Right lobe of liver (tissue), 6 donors: Measurements from ENCODE around the gene CRIP1. TPM values are rescaled to one million over a fixed set of nuclear protein-coding genes. Genes with fewer than 3 reads are reported as not detected.
A peak's percentile ranks its signal among the peaks of the same experiment; 100 is the strongest.

Source experiments
- ATAC-seq, 4 donors: fragments of 200-7000 bp; cut with Tn5 transposase; one replicate each; pipeline ENCODE4 v1.9.1; 2020; ENCODE audit warnings: mild to moderate bottlenecking in 4 of 4, moderate library complexity in 4 of 4
- DNase-seq, 3 donors: peaks; one replicate each; pipeline ENCODE4 v3.0.0-alpha.2; 2020
- H3K27ac ChIP-seq, 3 donors: fragments of 200-600 bp; one replicate each; pipeline ENCODE4 v1.8.0; 2022
- H3K27me3 ChIP-seq, 2 donors: fragments of 200-600 bp; one replicate each; pipeline ENCODE4 v1.8.0; 2022
- H3K36me3 ChIP-seq, 4 donors: fragments of 200-600 bp; sonication (generic) in 1 of 4; one replicate each; pipeline versions ENCODE4 v1.5.1 to v1.8.0; 2017 to 2022; ENCODE audit warnings: control low read depth in 1 of 4
- H3K4me1 ChIP-seq, 4 donors: fragments of 200-600 bp; sonication (generic) in 1 of 4; one replicate each; pipeline versions ENCODE4 v1.5.1 to v1.8.0; 2017 to 2022; ENCODE audit warnings: control low read depth in 1 of 4
- H3K4me3 ChIP-seq, 3 donors: fragments of 200-600 bp; one replicate each; pipeline ENCODE4 v1.8.0; 2022
- H3K9me3 ChIP-seq, 4 donors: fragments of 200-600 bp; sonication (generic) in 1 of 4; one replicate each; pipeline versions ENCODE4 v1.5.1 to v1.8.0; 2017 to 2022; ENCODE audit warnings: control low read depth in 1 of 4
- CTCF ChIP-seq, 4 donors: fragments of 200-600 bp in 3 of 4; fragments of 450-650 bp in 1 of 4; IDR thresholded peaks; one replicate each; pipeline versions ENCODE4 v1.5.1 to v1.8.0; 2016 to 2022; ENCODE audit warnings: antibody characterized with exemption in 4 of 4, mild to moderate bottlenecking in 2 of 4
- POLR2A ChIP-seq: fragments of 450-650 bp; IDR thresholded peaks from one replicate; pipeline ENCODE4 v1.6.1; 2017; ENCODE audit warnings: antibody characterized with exemption, mild to moderate bottlenecking
- WGBS: methylation state at CpG from one replicate; pipeline ENCODE4 v1.1.6; 2018; ENCODE audit warnings: low coverage, low lambda C conversion rate; ENCODE audit not compliant: insufficient coverage; ENCODE audit errors: missing lambda C conversion rate; 5-methylcytosine and 5-hydroxymethylcytosine counted together
- intact Hi-C, 2 donors: fragments of 100-400 bp; cut with DNase I; formaldehyde crosslinking; loops; one replicate each; pipeline versions ENCODE4 v1.11.2 to v1.14.1; 2022
- total RNA-seq, 6 experiments: library from RNA; depleted of rRNA in 2 of 6; stranded (reverse); fragments of >200 nt in 2 of 6; fragmentation: NEBNext Ultra II Directional in 3 of 6; extraction: Animal tissue kit (Norgen Biotek cat#: 25700) in 3 of 6; gene quantifications; one replicate each; pipeline versions ENCODE4 v1.1.0 to v1.2.4, GENCODE V29; 2016 to 2023
- donor health status: DM: no; HTN: yes; CAD: no.
- donor health status: DM: no; HTN: no; CAD: no.
- donor health status: DM: no; HTN: no; CAD: no.
- donor health status: DM: no; HTN: yes; CAD: no.
- donor health status: DM: no; HTN: yes; CAD: no.

The CRIP1 gene
- total RNA-seq, 6 experiments from 2014 or later, result 0.79 to 5.4 (median 2.7) TPM

- DNase-seq (no peak), ATAC-seq (no peak)
- TF ChIP-seq CTCF (IDR thresholded peaks at IDR 0.05), result no peak
- TF ChIP-seq POLR2A, result no peak
- H3K9me3 ChIP-seq, result no peaks in the 10 kb centered on the region
- no peaks in the 10 kb centered on the region for H3K27me3 ChIP-seq
- intact Hi-C loops, result no loop called here
- H3K4me3 ChIP-seq, result no peak overlapping the region
- 89% methylated on average over 3 of the region's 12 CpGs for WGBS
- no peak overlapping the region for H3K27ac ChIP-seq
- no peaks in the 10 kb centered on the region for H3K4me1 ChIP-seq
- no peaks in the 10 kb centered on the region for H3K36me3 ChIP-seq
These were observed 43.9 kb upstream of the CRIP1 start for GRCh38 chr14:105442834-105443233.

- DNase-seq, result no peak
- Histone ChIP-seq H3K4me3 (no peak overlapping the region), H3K27ac (no peak overlapping the region), H3K4me1 (no peaks in the 10 kb centered on the region), H3K36me3 (no peaks in the 10 kb centered on the region), H3K27me3 (no peaks in the 10 kb centered on the region), H3K9me3 (no peaks in the 10 kb centered on the region)
- ATAC-seq, result no peak
- TF ChIP-seq CTCF (IDR thresholded peaks at IDR 0.05) (no peak), POLR2A (no peak)
- WGBS, result no CpG with 5 or more reads among the region's 17 CpGs
- intact Hi-C loops, result no loop called here
These were observed 41.8 kb upstream of the CRIP1 start for GRCh38 chr14:105444859-105445258.

GRCh38 chr14:105445290-105445689, 41.4 kb upstream of the CRIP1 start:
- no peaks in the 10 kb centered on the region for H3K27me3 ChIP-seq
- WGBS, result no CpG with 5 or more reads among the region's 24 CpGs
- DNase-seq (peak in 1 of 3 donors; percentile 50), ATAC-seq (no peak)
- H3K4me3 ChIP-seq, result no peak overlapping the region
- no peak overlapping the region for H3K27ac ChIP-seq
- TF ChIP-seq POLR2A (no peak), CTCF (IDR thresholded peaks at IDR 0.05) (no peak)
- intact Hi-C loops, result no loop called here
- H3K36me3 ChIP-seq, result peaks cover 0 to 3% (median 0%) of the 10 kb centered on the region in 4 donors
- no peaks in the 10 kb centered on the region for H3K4me1 ChIP-seq
- no peaks in the 10 kb centered on the region for H3K9me3 ChIP-seq

GRCh38 chr14:105445901-105446845, 40.5 kb upstream of the CRIP1 start:
- TF ChIP-seq POLR2A, result no peak
- no peak for TF ChIP-seq CTCF (IDR thresholded peaks at IDR 0.05)
- no peaks in the 10 kb centered on the region for H3K9me3 ChIP-seq
- H3K4me1 ChIP-seq, result no peaks in the 10 kb centered on the region
- no peak for DNase-seq
- intact Hi-C loops, result no loop called here
- peaks cover 0 to 5% (median 0%) of the 10 kb centered on the region in 4 donors for H3K36me3 ChIP-seq
- 80% methylated on average over 2 of the region's 26 CpGs for WGBS
- H3K27ac ChIP-seq, result no peak overlapping the region
- ATAC-seq, result no peak
- no peak overlapping the region for H3K4me3 ChIP-seq
- H3K27me3 ChIP-seq, result no peaks in the 10 kb centered on the region
